Brain microvascular endothelial cell (primary cell): ENCODE measurements around the gene PRPF40B.

Experiments used
- DNase-seq: peaks from one replicate; pipeline ENCODE4 v3.0.0-alpha.2; 2020
- H3K27ac ChIP-seq: fragments of 250-450 bp; sonication (Bioruptor Pico); 2 replicates; pipeline ENCODE4 v1.5.1; 2020; ENCODE audit warnings: mild to moderate bottlenecking, moderate library complexity
- H3K27me3 ChIP-seq: fragments of 250-450 bp; sonication (Bioruptor Pico); replicated peaks from 2 replicates; pipeline ENCODE4 v1.5.1; 2020; ENCODE audit warnings: mild to moderate bottlenecking
- H3K36me3 ChIP-seq: fragments of 250-450 bp; sonication (Bioruptor Pico); replicated peaks from 2 replicates; pipeline ENCODE4 v1.5.1; 2020; ENCODE audit warnings: mild to moderate bottlenecking
- H3K4me3 ChIP-seq: 2 replicates; pipeline ENCODE4 v1.5.1; 2011; ENCODE audit warnings: low read depth, mild to moderate bottlenecking, control low read depth, low read length, moderate library complexity
- in situ Hi-C: cut with HindIII; loops from 2 replicates; pipeline ENCODE4 v1.10.0; 2017; ENCODE audit warnings: low sequenced_read_pairs, low pct_ligation_motif_present
- TF ChIP-seq, protein P1 (sequence below): IDR thresholded peaks from 2 replicates; pipeline ENCODE4 v1.5.1; 2011; ENCODE audit warnings: low read depth, mild to moderate bottlenecking, moderate library complexity, low read length, control low read depth, inconsistent platforms; ENCODE audit errors: missing control alignments

The PRPF40B gene

GRCh38 chr12:49644620-49644994 lies 21.2 kb downstream of the PRPF40B start:
- Histone ChIP-seq H3K4me3 (no peak overlapping the region), H3K27me3 (no peaks in the 10 kb centered on the region), H3K36me3 (peaks cover 65% of the 10 kb centered on the region), H3K27ac (no peak overlapping the region)
- peak; percentile 57 for DNase-seq
- in situ Hi-C loops, result loop anchor here (5.0 kb wide), 1 partner anchor 63 kb away; the partner anchor contains the start of gene FMNL3
- TF ChIP-seq, protein P1, sequence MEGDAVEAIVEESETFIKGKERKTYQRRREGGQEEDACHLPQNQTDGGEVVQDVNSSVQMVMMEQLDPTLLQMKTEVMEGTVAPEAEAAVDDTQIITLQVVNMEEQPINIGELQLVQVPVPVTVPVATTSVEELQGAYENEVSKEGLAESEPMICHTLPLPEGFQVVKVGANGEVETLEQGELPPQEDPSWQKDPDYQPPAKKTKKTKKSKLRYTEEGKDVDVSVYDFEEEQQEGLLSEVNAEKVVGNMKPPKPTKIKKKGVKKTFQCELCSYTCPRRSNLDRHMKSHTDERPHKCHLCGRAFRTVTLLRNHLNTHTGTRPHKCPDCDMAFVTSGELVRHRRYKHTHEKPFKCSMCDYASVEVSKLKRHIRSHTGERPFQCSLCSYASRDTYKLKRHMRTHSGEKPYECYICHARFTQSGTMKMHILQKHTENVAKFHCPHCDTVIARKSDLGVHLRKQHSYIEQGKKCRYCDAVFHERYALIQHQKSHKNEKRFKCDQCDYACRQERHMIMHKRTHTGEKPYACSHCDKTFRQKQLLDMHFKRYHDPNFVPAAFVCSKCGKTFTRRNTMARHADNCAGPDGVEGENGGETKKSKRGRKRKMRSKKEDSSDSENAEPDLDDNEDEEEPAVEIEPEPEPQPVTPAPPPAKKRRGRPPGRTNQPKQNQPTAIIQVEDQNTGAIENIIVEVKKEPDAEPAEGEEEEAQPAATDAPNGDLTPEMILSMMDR, result peak; percentile 97

DNA sequence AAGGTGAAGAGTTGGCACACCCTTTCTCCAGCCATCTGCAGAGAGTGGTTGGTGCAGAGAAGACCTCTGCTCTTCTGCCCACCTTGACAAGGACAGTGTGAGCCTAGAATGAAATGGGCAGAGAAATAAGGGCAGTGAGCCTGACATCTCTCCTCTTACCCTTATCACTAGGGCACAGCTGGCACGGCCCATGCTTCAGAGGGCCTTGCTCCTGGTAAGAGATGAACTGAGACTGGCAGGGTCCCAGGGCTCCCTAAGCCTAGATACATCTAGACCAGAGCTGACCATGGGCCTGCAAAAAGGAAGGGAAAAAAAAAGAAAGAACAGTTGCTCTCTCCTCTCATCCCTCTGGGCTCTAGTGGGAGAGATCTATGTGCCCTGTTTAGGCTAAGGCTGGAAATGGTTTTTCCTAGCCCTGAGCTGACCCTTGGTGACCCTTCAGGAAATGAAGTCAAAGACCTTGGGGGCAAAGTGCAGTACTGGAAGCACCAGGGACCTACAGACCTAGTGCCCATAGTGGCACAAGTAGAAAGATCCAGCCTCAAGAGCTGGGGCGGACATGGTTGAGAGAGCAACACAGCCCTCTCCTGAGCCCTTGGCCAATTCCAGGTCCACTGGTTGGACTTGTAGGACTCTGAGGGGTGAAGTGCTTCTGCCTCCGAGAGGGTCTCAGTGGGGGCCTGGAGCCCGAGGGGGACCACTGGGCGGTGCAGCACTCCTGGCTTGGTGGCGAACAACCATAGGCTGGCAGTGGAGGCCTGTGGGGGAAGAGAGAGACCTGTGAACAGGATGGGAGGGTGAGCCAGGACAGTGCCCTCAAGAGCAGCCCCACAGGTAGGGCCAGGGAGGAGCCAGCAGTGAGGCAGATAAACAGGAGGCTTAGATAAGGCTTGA lies 22.0 kb downstream of the PRPF40B start:
- Histone ChIP-seq H3K27me3 (no peaks in the 10 kb centered on the region), H3K27ac (no peak overlapping the region), H3K4me3 (no peak overlapping the region), H3K36me3 (peaks cover 73% of the 10 kb centered on the region)
- TF ChIP-seq, protein P1, result no peak
- in situ Hi-C loops, result no loop called here
- DNase-seq, result no peak

DNA sequence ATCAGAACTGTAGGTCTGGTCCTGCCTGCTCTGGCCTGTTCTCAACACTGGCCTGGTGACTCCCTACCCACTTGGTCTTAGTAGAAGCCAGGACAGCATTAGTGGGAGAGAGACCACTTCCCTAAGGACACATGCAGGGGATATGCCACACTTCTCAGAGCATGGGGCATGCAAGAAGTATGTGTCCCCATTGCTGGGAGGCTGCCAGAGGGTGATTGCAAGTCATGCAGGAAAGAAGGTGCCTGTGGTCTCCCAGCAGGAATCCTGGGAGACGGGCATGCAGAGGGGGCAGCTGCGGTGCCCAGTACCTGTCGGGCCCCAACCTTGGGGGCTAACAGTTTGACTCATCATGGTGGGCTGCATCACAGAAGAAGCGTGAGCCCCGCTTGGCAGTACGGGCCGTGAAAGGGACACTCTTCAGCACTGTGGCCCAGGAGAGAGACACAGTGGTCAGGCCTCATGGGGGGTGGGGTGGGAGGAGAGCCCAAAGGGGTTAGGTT lies 23.0 kb downstream of the PRPF40B start:
- Histone ChIP-seq H3K27ac (no peak overlapping the region), H3K36me3 (peaks cover 77% of the 10 kb centered on the region)

GRCh38 chr12:49646871-49647654 lies 23.7 kb downstream of the PRPF40B start:
- DNase-seq, result no peak
- TF ChIP-seq, protein P1, result no peak
- Histone ChIP-seq H3K27me3 (no peaks in the 10 kb centered on the region), H3K36me3 (peaks cover 82% of the 10 kb centered on the region), H3K4me3 (no peak overlapping the region), H3K27ac (no peak overlapping the region)
- in situ Hi-C loops, result no loop called here

More for the DNA sequence above, 23.0 kb downstream of the PRPF40B start:
- TF ChIP-seq, protein P1, result no peak
- in situ Hi-C loops, result no loop called here
- DNase-seq, result no peak
- H3K4me3 ChIP-seq, result no peak overlapping the region
- H3K27me3 ChIP-seq, result no peaks in the 10 kb centered on the region

GRCh38 chr12:49647827-49648711 lies 24.7 kb downstream of the PRPF40B start:
- H3K27ac ChIP-seq, result no peak overlapping the region
- H3K4me3 ChIP-seq, result no peak overlapping the region
- in situ Hi-C loops, result no loop called here
- DNase-seq, result no peak
- peaks cover 85% of the 10 kb centered on the region for H3K36me3 ChIP-seq
- H3K27me3 ChIP-seq, result no peaks in the 10 kb centered on the region
- TF ChIP-seq, protein P1, result no peak
